K562 (cell line): ENCODE measurements around the gene FASN. TPM values are rescaled to one million over a fixed set of nuclear protein-coding genes. Genes with fewer than 3 reads are reported as not detected.
A peak's percentile ranks its signal among the peaks of the same experiment; 100 is the strongest.

ENCODE experiments used
- BHLHE40 ChIP-seq: IDR thresholded peaks from 2 replicates; pipeline ENCODE4 v1.6.1; 2011; ENCODE audit warnings: low read length, improper control_type of control experiment
- DPF2 ChIP-seq: fragments of 450-650 bp; IDR thresholded peaks from 2 replicates; pipeline ENCODE4 v1.6.1; 2016
- E2F6 ChIP-seq, 2 experiments: IDR thresholded peaks; 2 replicates each; pipeline ENCODE4 v1.6.1; 2011; ENCODE audit warnings: borderline replicate concordance in 1 of 2, control low read depth in 1 of 2, low read depth in 1 of 2, low read length in 1 of 2, mild to moderate bottlenecking in 1 of 2, mixed read lengths in 1 of 2, moderate library complexity in 1 of 2; ENCODE audit not compliant: insufficient read depth in 1 of 2, insufficient read length in 1 of 2, poor library complexity in 1 of 2, severe bottlenecking in 1 of 2; ENCODE audit errors: extremely low read depth in 1 of 2
- ETS1 ChIP-seq: conservative IDR thresholded peaks from 2 replicates; pipeline ENCODE4 v1.6.1; 2011; ENCODE audit warnings: low read depth, mild to moderate bottlenecking, low read length; ENCODE audit not compliant: control insufficient read depth
- KDM2B ChIP-seq: fragments of 250-450 bp; sonication (Bioruptor Pico); IDR thresholded peaks from 2 replicates; pipeline ENCODE4 v1.8.0; 2021; ENCODE audit warnings: mild to moderate bottlenecking, moderate library complexity
- MAX ChIP-seq: sonication (generic); formaldehyde crosslinking; IDR thresholded peaks from 2 replicates; pipeline ENCODE4 v1.9.0; 2022; ENCODE audit warnings: mild to moderate bottlenecking, missing genetic modification reagents
- NR2C2 ChIP-seq, 2 experiments: fragments of 200-800 bp in 1 of 2; sonication (Bioruptor generic) in 1 of 2; sonication (generic) in 1 of 2; formaldehyde crosslinking in 1 of 2; IDR thresholded peaks; 2 replicates each; pipeline versions ENCODE4 v1.6.1 to v1.8.0; 2016 to 2022; ENCODE audit warnings: mild to moderate bottlenecking in 1 of 2, missing compliant biosample characterization in 1 of 2, missing genetic modification characterization in 1 of 2, missing genetic modification reagents in 1 of 2
- RCOR1 ChIP-seq, 2 experiments: IDR thresholded peaks; 2 replicates each; pipeline ENCODE4 v1.6.1; 2012; ENCODE audit warnings: low read depth in 2 of 2, low read length in 2 of 2, borderline replicate concordance in 1 of 2, improper control_type of control experiment in 1 of 2
- XRCC5 ChIP-seq: fragments of 200-400 bp; formaldehyde crosslinking; IDR thresholded peaks from 2 replicates; pipeline ENCODE4 v1.6.1; 2017; ENCODE audit warnings: low read depth, mild to moderate bottlenecking, low read length
- ZBTB1 ChIP-seq: sonication (generic); formaldehyde crosslinking; IDR thresholded peaks from 2 replicates; pipeline ENCODE4 v1.8.1; 2023; ENCODE audit warnings: missing genetic modification reagents, low read depth, mild to moderate bottlenecking, borderline replicate concordance
- ZFX ChIP-seq: sonication (generic); formaldehyde crosslinking; IDR thresholded peaks from 2 replicates; pipeline ENCODE4 v1.8.0; 2022; ENCODE audit warnings: mild to moderate bottlenecking, missing genetic modification reagents, moderate library complexity
- ZNF592 ChIP-seq: fragments of 450-650 bp; IDR thresholded peaks from 2 replicates; pipeline ENCODE4 v1.6.1; 2017; ENCODE audit warnings: antibody characterized with exemption, mild to moderate bottlenecking
- polyA plus RNA-seq, 8 experiments: library from polyadenylated mRNA; depleted of rRNA in 4 of 8; stranded (reverse) in 5 of 8; unstranded in 3 of 8; fragments of >200 nt; fragmentation: Nextera tagmentation in 2 of 8; fragmentation: Illumina TruSeq in 1 of 8; extraction: Ambion mirVana in 2 of 8; extraction: Trizol in 1 of 8; gene quantifications; 2 replicates each; pipeline versions ENCODE4 v1.2.1 to v1.2.3, GENCODE V29; 2011 to 2014; ENCODE audit warnings: inconsistent platforms in 1 of 8, missing spikeins in 1 of 8
- total RNA-seq, 7 experiments: library from RNA; depleted of rRNA in 6 of 7; stranded (reverse); fragments of >200 nt in 6 of 7; fragmentation: Illumina TruSeq in 2 of 7; extraction: Trizol in 2 of 7; gene quantifications; 2 replicates each; pipeline versions ENCODE4 v1.2.1 to v1.2.3, GENCODE V29; 2011 to 2021; ENCODE audit warnings: low replicate concordance in 1 of 7
- TF ChIP-seq, protein P1 (sequence below): sonication (generic); formaldehyde crosslinking; IDR thresholded peaks from 2 replicates; pipeline ENCODE4 v1.8.0; 2022; ENCODE audit warnings: mild to moderate bottlenecking, missing genetic modification reagents, borderline replicate concordance

FASN gene
- total and polyA plus RNA-seq, 9 of the 15 experiments (the other 6 are each of a cell fraction or from before 2014, with no cell fraction given), result 0.15 to 663 (median 49.9) TPM

- TF ChIP-seq ETS1 (no peak), RCOR1 (IDR thresholded peaks at IDR 0.05; ENCODE audit: borderline replicate concordance in 1 of 2, low read depth in 2 of 2, low read length in 2 of 2) (peak in 1 of 2 experiments; percentile 32; a peak in 1 of 4 replicates), NR2C2 (CRISPR knock-in tag; IDR thresholded peaks at IDR 0.05) (peak; percentile 60; the same call in 1 of the 2 replicates), NR2C2 (tag; IDR thresholded peaks at IDR 0.05) (peak; percentile 85), BHLHE40 (peak; percentile 48; the same call in 1 of the 2 replicates), ZBTB1 (CRISPR knock-in tag) (0 out of 2 replicates have a peak, but pooled peaks have one; percentile 20), ZNF592 (peak; percentile 49; the same call in 1 of the 2 replicates), ZFX (CRISPR knock-in tag) (peak; percentile 54), XRCC5 (no peak), MAX (CRISPR knock-in tag) (0 out of 2 replicates have a peak, but pooled peaks have one; percentile 29), KDM2B (no peak), E2F6 (IDR thresholded peaks at IDR 0.05; ENCODE audit: borderline replicate concordance in 1 of 2, extremely low read depth in 1 of 2, insufficient read depth in 1 of 2, insufficient read length in 1 of 2, low read depth in 1 of 2, low read length in 1 of 2, poor library complexity in 1 of 2, severe bottlenecking in 1 of 2) (peak in 1 of 2 experiments; percentile 38), DPF2 (peak; percentile 30; the same call in 1 of the 2 replicates)
- TF ChIP-seq, protein P1, sequence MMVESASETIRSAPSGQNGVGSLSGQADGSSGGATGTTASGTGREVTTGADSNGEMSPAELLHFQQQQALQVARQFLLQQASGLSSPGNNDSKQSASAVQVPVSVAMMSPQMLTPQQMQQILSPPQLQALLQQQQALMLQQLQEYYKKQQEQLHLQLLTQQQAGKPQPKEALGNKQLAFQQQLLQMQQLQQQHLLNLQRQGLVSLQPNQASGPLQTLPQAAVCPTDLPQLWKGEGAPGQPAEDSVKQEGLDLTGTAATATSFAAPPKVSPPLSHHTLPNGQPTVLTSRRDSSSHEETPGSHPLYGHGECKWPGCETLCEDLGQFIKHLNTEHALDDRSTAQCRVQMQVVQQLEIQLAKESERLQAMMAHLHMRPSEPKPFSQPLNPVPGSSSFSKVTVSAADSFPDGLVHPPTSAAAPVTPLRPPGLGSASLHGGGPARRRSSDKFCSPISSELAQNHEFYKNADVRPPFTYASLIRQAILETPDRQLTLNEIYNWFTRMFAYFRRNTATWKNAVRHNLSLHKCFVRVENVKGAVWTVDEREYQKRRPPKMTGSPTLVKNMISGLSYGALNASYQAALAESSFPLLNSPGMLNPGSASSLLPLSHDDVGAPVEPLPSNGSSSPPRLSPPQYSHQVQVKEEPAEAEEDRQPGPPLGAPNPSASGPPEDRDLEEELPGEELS (CRISPR knock-in tag), result 0 out of 2 replicates have a peak, but pooled peaks have one; percentile 65
Measured at GRCh38 chr17:82103553-82104451, 5.8 kb upstream of the FASN start (continued).
